Endothelial cell (in vitro differentiated cells): ENCODE measurements around the gene TP53RK. TPM values are rescaled to one million over a fixed set of nuclear protein-coding genes. Genes with fewer than 3 reads are reported as not detected.
A peak's percentile ranks its signal among the peaks of the same experiment; 100 is the strongest.

Experiments
- DNase-seq: peaks from one replicate; pipeline ENCODE4 v3.0.0; 2021; ENCODE audit warnings: low spot score
- H3K27ac Mint-ChIP-seq: one replicate; pipeline ENCODE4 v1.8.0; 2021; ENCODE audit warnings: mixed read lengths, inconsistent platforms; ENCODE audit not compliant: unreplicated experiment
- H3K27me3 Mint-ChIP-seq: one replicate; pipeline ENCODE4 v1.8.0; 2021; ENCODE audit warnings: mild to moderate bottlenecking, moderate library complexity, mixed read lengths, inconsistent platforms; ENCODE audit not compliant: unreplicated experiment
- H3K36me3 Mint-ChIP-seq: one replicate; pipeline ENCODE4 v1.8.0; 2021; ENCODE audit warnings: mild to moderate bottlenecking, low read depth, mixed read lengths, inconsistent platforms; ENCODE audit not compliant: unreplicated experiment
- H3K4me1 Mint-ChIP-seq: one replicate; pipeline ENCODE4 v1.8.0; 2021; ENCODE audit warnings: mild to moderate bottlenecking, mixed read lengths, inconsistent platforms; ENCODE audit not compliant: unreplicated experiment
- H3K4me3 Mint-ChIP-seq: one replicate; pipeline ENCODE4 v1.8.0; 2021; ENCODE audit warnings: mild to moderate bottlenecking, mixed read lengths, inconsistent platforms; ENCODE audit not compliant: unreplicated experiment
- H3K9me3 Mint-ChIP-seq: one replicate; pipeline ENCODE4 v1.8.0; 2021; ENCODE audit warnings: mixed read lengths, inconsistent platforms; ENCODE audit not compliant: unreplicated experiment
- CTCF ChIP-seq: fragments of 200-600 bp; sonication (generic); IDR thresholded peaks from one replicate; pipeline ENCODE4 v1.5.0; 2021; ENCODE audit warnings: antibody characterized with exemption; ENCODE audit not compliant: unreplicated experiment
- total RNA-seq: library from RNA; stranded (reverse); fragmentation: NEBNext Ultra II Directional; extraction: Animal tissue kit (Norgen Biotek cat#: 25700); gene quantifications from one replicate; pipeline ENCODE4 v1.2.1, GENCODE V29; 2021; ENCODE audit not compliant: unreplicated experiment

The TP53RK gene
- total RNA-seq, 1 donor from 2014 or later, result 10.2 TPM

- H3K9me3 Mint-ChIP-seq, result no peaks in the 10 kb centered on the region
- H3K36me3 Mint-ChIP-seq, result peaks cover 5% of the 10 kb centered on the region
- peaks cover 16% of the 10 kb centered on the region for H3K4me1 Mint-ChIP-seq
- no peak overlapping the region for H3K4me3 Mint-ChIP-seq
- DNase-seq, result no peak
- H3K27ac Mint-ChIP-seq, result no peak overlapping the region
- no peak for TF ChIP-seq CTCF
- peaks cover 2% of the 10 kb centered on the region for H3K27me3 Mint-ChIP-seq
Observed at GRCh38 chr20:46691196-46691595, 2.0 kb upstream of the TP53RK start.

GRCh38 chr20:46690219-46691106 is 1.2 kb upstream of the TP53RK start:
- Mint-ChIP-seq H3K27ac (peak overlapping the region; percentile 89), H3K9me3 (no peaks in the 10 kb centered on the region), H3K4me3 (peak overlapping the region; percentile 91), H3K36me3 (peaks cover 10% of the 10 kb centered on the region), H3K4me1 (peaks cover 16% of the 10 kb centered on the region), H3K27me3 (peaks cover 2% of the 10 kb centered on the region)
- DNase-seq, result no peak
- TF ChIP-seq CTCF, result no peak

GRCh38 chr20:46689754-46690085 is 476 bp upstream of the TP53RK start:
- peak overlapping the region; percentile 91 for H3K4me3 Mint-ChIP-seq
- peaks cover 10% of the 10 kb centered on the region for H3K36me3 Mint-ChIP-seq
- H3K27me3 Mint-ChIP-seq, result peaks cover 2% of the 10 kb centered on the region
- H3K4me1 Mint-ChIP-seq, result peaks cover 16% of the 10 kb centered on the region
- no peaks in the 10 kb centered on the region for H3K9me3 Mint-ChIP-seq
- peak overlapping the region; percentile 94 for H3K27ac Mint-ChIP-seq
- no peak for TF ChIP-seq CTCF
- DNase-seq, result no peak

- DNase-seq, result no peak
- Mint-ChIP-seq H3K4me1 (peaks cover 23% of the 10 kb centered on the region), H3K27me3 (no peaks in the 10 kb centered on the region), H3K36me3 (peaks cover 10% of the 10 kb centered on the region), H3K27ac (peak overlapping the region; percentile 87), H3K4me3 (peak overlapping the region; percentile 96), H3K9me3 (no peaks in the 10 kb centered on the region)
- TF ChIP-seq CTCF, result no peak
Observed at GRCh38 chr20:46688151-46689081, 828 bp downstream of the TP53RK start.
